ENCODE measurements around the gene WASF2.

The WASF2 gene

GRCh38 chr1:27356619-27357280, 133.2 kb downstream of the WASF2 start:
- DNase-seq (ENCODE audit: low read depth), result no peak

- DNase-seq (ENCODE audit: low read depth), result no peak
Observed at GRCh38 chr1:27356277-27356618, 133.7 kb downstream of the WASF2 start.

- DNase-seq (ENCODE audit: low read depth), result no peak
Observed at GRCh38 chr1:27355683-27356082, 134.3 kb downstream of the WASF2 start.

All from HS-5 (cell line).